ENCODE data around the gene FMNL3.
A peak's percentile ranks its signal among the peaks of the same experiment; 100 is the strongest.

The FMNL3 gene

DNA sequence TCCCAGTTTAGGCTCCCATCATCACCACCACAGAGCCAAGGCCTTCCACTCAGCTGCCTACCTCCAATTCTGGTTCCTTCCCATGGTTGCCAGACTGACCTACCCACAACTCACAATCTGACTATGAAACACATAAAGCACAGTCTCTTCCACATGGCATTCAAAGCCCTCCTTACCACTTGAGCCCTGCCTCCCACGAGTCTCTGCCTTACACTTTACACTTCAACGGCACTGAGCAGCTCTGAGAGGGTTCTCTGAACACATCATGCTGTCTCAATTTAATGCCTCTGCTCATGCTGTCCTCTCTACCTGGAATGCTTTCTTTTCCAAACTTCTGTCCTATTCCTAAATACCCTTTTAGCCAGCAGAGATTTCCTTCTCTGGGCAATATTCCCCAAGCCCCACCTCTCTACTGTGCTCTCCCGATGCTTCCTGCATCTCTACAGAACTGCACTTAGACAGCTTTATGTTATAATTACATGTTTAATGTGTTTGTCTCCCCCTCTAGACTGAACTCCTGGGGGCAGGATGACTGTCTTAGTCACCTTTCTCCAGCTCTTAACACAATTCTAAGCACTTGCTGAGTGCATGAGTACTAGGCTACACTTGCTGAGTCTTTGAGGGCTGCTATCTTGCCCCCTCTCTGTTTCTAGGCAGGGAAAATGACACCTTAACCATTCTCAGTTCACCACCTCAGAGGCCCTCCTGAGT is 23.5 kb downstream of the FMNL3 start:
- Histone ChIP-seq H3K4me3 (ENCODE audit: control insufficient read depth in 1 of 7, extremely low read depth in 1 of 7, insufficient read depth in 4 of 7, low read depth in 2 of 7, low read length in 6 of 7) (no peak overlapping the region), H3K4me1 (ENCODE audit: control extremely low read depth in 1 of 4, control insufficient read depth in 4 of 4, insufficient read depth in 4 of 4, low read length in 3 of 4) (peaks cover 0 to 3% (median 1%) of the 10 kb centered on the region in 4 experiments), H3K9me3 (ENCODE audit: control extremely low read depth in 1 of 5, control insufficient read depth in 4 of 5, insufficient read depth in 2 of 5, low read depth in 1 of 5, low read length in 4 of 5) (no peaks in the 10 kb centered on the region), H3K27me3 (replicated peaks in 2 of 5; ENCODE audit: control insufficient read depth in 4 of 5, insufficient read depth in 5 of 5, low read length in 4 of 5) (no peaks in the 10 kb centered on the region), H3K27ac (ENCODE audit: insufficient read depth in 1 of 2, low read depth in 1 of 2, low read length in 2 of 2, poor library complexity in 1 of 2, severe bottlenecking in 2 of 2) (no peak overlapping the region), H3K36me3 (ENCODE audit: control insufficient read depth in 4 of 4, insufficient read depth in 4 of 4, low read length in 3 of 4) (no peaks in the 10 kb centered on the region)
- 90% methylated on average over 2 of the region's 3 CpGs for WGBS (ENCODE audit: insufficient coverage)
- DNase-seq = no peak
- POLR2A ChIA-PET = no interaction called here
- CTCF ChIA-PET = interaction anchor here (1.1 to 3.1 kb wide), 8 partner anchors 10 to 284 kb away, joined by 3 to 19 read pairs (median 4); no protein-coding TSS in a partner anchor

DNA sequence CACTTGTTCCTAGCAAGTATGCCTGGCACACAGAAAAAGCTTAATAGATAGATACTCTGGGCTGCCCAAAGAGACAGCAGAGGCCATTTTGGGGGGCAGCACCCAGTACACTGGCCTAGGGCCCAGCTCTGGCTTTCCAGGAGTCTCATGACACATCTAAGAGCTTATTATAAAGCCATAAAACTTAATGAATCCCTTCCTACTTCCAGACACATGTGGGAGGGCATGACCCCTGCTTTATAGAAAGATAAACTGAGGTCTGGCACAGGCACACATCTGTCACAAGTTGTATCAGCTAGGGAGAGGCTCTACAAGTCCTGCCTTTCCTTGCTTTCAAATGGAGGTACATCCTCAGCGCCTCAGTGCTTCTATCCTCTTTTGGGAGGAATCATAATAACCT is 27.1 kb downstream of the FMNL3 start:
- CTCF ChIA-PET = interaction anchor here (0.6 to 11.8 kb wide), 8 partner anchors 10 to 62 kb away, joined by 3 to 151 read pairs (median 10); partner anchors contain the start of gene FMNL3

DNA sequence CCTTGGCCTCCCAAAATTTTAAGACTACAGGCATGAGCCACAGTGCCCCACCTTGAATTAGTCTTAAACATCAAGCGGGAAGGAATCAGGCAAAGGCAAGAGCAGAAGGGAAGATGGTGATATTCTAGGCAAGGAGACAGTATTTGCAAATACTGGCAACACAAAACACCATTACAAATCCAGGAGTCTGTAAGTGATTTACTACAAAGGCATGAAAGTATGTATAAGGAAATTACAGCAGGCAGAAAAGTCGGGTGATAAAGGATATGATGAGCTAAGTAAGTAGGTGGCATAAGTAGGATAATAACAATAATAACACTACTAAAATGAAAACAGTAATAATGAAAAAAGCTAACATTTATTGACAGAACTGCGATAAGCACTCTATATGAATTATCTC is 28.5 kb downstream of the FMNL3 start:
- Histone ChIP-seq H3K4me1 (ENCODE audit: control extremely low read depth in 1 of 4, control insufficient read depth in 4 of 4, insufficient read depth in 4 of 4, low read length in 3 of 4) (peaks cover 0 to 19% (median 11%) of the 10 kb centered on the region in 4 experiments), H3K9me3 (ENCODE audit: control extremely low read depth in 1 of 5, control insufficient read depth in 4 of 5, insufficient read depth in 2 of 5, low read depth in 1 of 5, low read length in 4 of 5) (no peaks in the 10 kb centered on the region), H3K27ac (ENCODE audit: insufficient read depth in 1 of 2, low read depth in 1 of 2, low read length in 2 of 2, poor library complexity in 1 of 2, severe bottlenecking in 2 of 2) (no peak overlapping the region), H3K36me3 (ENCODE audit: control insufficient read depth in 4 of 4, insufficient read depth in 4 of 4, low read length in 3 of 4) (no peaks in the 10 kb centered on the region), H3K4me3 (ENCODE audit: control insufficient read depth in 1 of 7, extremely low read depth in 1 of 7, insufficient read depth in 4 of 7, low read depth in 2 of 7, low read length in 6 of 7) (no peak overlapping the region), H3K27me3 (replicated peaks in 2 of 5; ENCODE audit: control insufficient read depth in 4 of 5, insufficient read depth in 5 of 5, low read length in 4 of 5) (no peaks in the 10 kb centered on the region)
- no CpG with 5 or more reads among the region's 3 CpGs for whole genome bisulfite sequencing (ENCODE audit: insufficient coverage)
- CTCF ChIA-PET = interaction anchor here (1.5 to 11.8 kb wide), 6 partner anchors 11 to 41 kb away, joined by 3 to 151 read pairs (median 16); partner anchors contain the start of gene FMNL3
- DNase-seq = no peak
- POLR2A ChIA-PET = no interaction called here

More for the DNA sequence above, 27.1 kb downstream of the FMNL3 start:
- H3K27ac ChIP-seq (ENCODE audit: insufficient read depth in 1 of 2, low read depth in 1 of 2, low read length in 2 of 2, poor library complexity in 1 of 2, severe bottlenecking in 2 of 2) = no peak overlapping the region
- peaks cover 0 to 5% (median 2%) of the 10 kb centered on the region in 4 experiments for H3K4me1 ChIP-seq (ENCODE audit: control extremely low read depth in 1 of 4, control insufficient read depth in 4 of 4, insufficient read depth in 4 of 4, low read length in 3 of 4)
- H3K4me3 ChIP-seq (ENCODE audit: control insufficient read depth in 1 of 7, extremely low read depth in 1 of 7, insufficient read depth in 4 of 7, low read depth in 2 of 7, low read length in 6 of 7) = no peak overlapping the region
- no peaks in the 10 kb centered on the region for H3K27me3 ChIP-seq (replicated peaks in 2 of 5; ENCODE audit: control insufficient read depth in 4 of 5, insufficient read depth in 5 of 5, low read length in 4 of 5)
- H3K36me3 ChIP-seq (ENCODE audit: control insufficient read depth in 4 of 4, insufficient read depth in 4 of 4, low read length in 3 of 4) = no peaks in the 10 kb centered on the region
- 82% methylated on average over 1 of the region's 1 CpG for WGBS (ENCODE audit: insufficient coverage)
- no peak for DNase-seq
- POLR2A ChIA-PET = interaction anchor here (1.2 kb wide), 1 partner anchor 23 kb away, joined by 3 read pairs; no protein-coding TSS in a partner anchor
- no peaks in the 10 kb centered on the region for H3K9me3 ChIP-seq (ENCODE audit: control extremely low read depth in 1 of 5, control insufficient read depth in 4 of 5, insufficient read depth in 2 of 5, low read depth in 1 of 5, low read length in 4 of 5)

DNA sequence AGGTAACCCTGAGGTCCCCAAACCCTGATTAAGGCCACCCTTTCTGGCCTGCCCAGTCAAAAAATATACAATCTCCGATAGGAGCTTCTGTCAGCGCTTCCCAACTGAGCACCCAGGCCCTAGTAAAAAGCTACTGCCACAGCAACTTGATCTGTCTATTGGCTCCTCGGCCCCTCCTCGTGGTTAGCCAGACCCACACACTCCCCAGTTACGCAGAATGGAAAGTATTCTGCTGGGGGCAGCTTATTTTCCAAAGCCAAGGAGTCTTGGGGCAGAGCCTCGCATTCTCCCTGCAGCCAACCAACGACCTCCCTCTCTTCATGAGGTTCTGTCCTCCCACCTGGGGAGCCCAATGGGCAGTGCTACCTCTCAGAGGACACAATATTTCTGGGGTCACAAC is 32.1 kb downstream of the FMNL3 start:
- no peaks in the 10 kb centered on the region for H3K27me3 ChIP-seq (replicated peaks in 2 of 5; ENCODE audit: control insufficient read depth in 4 of 5, insufficient read depth in 5 of 5, low read length in 4 of 5)
- no peak for DNase-seq
- ChIA-PET CTCF (interaction anchor here (1.0 to 11.8 kb wide), 10 partner anchors 7 to 38 kb away, joined by 4 to 151 read pairs (median 34); partner anchors contain the start of gene FMNL3), POLR2A (interaction anchor here (1.2 to 4.6 kb wide), 3 partner anchors 10 to 18 kb away, joined by 3 to 41 read pairs (median 4); no protein-coding TSS in a partner anchor)
- H3K27ac ChIP-seq (ENCODE audit: insufficient read depth in 1 of 2, low read depth in 1 of 2, low read length in 2 of 2, poor library complexity in 1 of 2, severe bottlenecking in 2 of 2) = no peak overlapping the region
- peaks cover 13 to 54% (median 45%) of the 10 kb centered on the region in 4 experiments for H3K4me1 ChIP-seq (ENCODE audit: control extremely low read depth in 1 of 4, control insufficient read depth in 4 of 4, insufficient read depth in 4 of 4, low read length in 3 of 4)
- 93% methylated on average over 6 of the region's 7 CpGs for WGBS (ENCODE audit: insufficient coverage)
- H3K4me3 ChIP-seq (ENCODE audit: control insufficient read depth in 1 of 7, extremely low read depth in 1 of 7, insufficient read depth in 4 of 7, low read depth in 2 of 7, low read length in 6 of 7) = no peak overlapping the region
- no peaks in the 10 kb centered on the region for H3K9me3 ChIP-seq (ENCODE audit: control extremely low read depth in 1 of 5, control insufficient read depth in 4 of 5, insufficient read depth in 2 of 5, low read depth in 1 of 5, low read length in 4 of 5)
- H3K36me3 ChIP-seq (ENCODE audit: control insufficient read depth in 4 of 4, insufficient read depth in 4 of 4, low read length in 3 of 4) = no peaks in the 10 kb centered on the region

DNA sequence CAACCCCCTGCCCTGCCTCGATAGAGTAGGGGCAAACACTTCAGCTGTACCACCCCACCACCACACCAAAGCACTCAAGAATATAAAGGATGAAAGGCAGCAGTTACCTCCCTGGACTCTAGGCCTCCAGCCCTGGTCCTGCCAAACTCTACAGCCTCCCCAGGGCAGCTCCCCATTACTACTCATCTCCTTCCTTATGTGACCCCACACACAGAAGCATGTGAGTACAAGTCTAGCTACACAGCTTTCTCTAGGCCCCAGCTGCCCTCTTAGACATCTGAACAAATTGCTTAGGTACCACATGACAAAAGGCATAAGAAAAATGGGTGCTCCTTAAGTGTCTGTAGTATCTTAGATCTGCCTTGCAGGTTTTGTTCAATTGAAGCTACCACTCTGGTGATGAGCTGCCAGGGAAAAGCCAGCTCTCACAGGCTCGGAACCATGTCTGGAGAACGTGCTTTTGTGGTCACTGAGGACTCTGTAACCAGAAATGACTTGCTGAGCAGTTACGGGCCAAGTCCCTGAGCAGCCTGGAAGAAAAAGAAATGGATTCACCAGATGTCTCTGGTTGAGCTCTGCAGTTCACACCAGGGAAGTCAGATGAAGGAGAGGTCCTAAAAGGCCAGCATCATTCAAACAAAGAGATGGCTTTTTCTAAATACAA is 32.8 kb downstream of the FMNL3 start:
- Histone ChIP-seq H3K36me3 (ENCODE audit: control insufficient read depth in 4 of 4, insufficient read depth in 4 of 4, low read length in 3 of 4) (no peaks in the 10 kb centered on the region), H3K4me3 (ENCODE audit: control insufficient read depth in 1 of 7, extremely low read depth in 1 of 7, insufficient read depth in 4 of 7, low read depth in 2 of 7, low read length in 6 of 7) (no peak overlapping the region), H3K27me3 (replicated peaks in 2 of 5; ENCODE audit: control insufficient read depth in 4 of 5, insufficient read depth in 5 of 5, low read length in 4 of 5) (no peaks in the 10 kb centered on the region), H3K9me3 (ENCODE audit: control extremely low read depth in 1 of 5, control insufficient read depth in 4 of 5, insufficient read depth in 2 of 5, low read depth in 1 of 5, low read length in 4 of 5) (no peaks in the 10 kb centered on the region), H3K4me1 (ENCODE audit: control extremely low read depth in 1 of 4, control insufficient read depth in 4 of 4, insufficient read depth in 4 of 4, low read length in 3 of 4) (peaks cover 15 to 59% (median 50%) of the 10 kb centered on the region in 4 experiments), H3K27ac (ENCODE audit: insufficient read depth in 1 of 2, low read depth in 1 of 2, low read length in 2 of 2, poor library complexity in 1 of 2, severe bottlenecking in 2 of 2) (no peak overlapping the region)
- ChIA-PET CTCF (interaction anchor here (1.0 to 11.8 kb wide), 13 partner anchors 8 to 67 kb away, joined by 3 to 151 read pairs (median 6); partner anchors contain the start of genes FMNL3, PRPF40B and TMBIM6), POLR2A (interaction anchor here (0.6 to 4.6 kb wide), 8 partner anchors 9 to 37 kb away, joined by 3 to 41 read pairs (median 4); no protein-coding TSS in a partner anchor)
- WGBS (ENCODE audit: insufficient coverage) = 16% methylated on average over 3 of the region's 4 CpGs
- DNase-seq = no peak

DNA sequence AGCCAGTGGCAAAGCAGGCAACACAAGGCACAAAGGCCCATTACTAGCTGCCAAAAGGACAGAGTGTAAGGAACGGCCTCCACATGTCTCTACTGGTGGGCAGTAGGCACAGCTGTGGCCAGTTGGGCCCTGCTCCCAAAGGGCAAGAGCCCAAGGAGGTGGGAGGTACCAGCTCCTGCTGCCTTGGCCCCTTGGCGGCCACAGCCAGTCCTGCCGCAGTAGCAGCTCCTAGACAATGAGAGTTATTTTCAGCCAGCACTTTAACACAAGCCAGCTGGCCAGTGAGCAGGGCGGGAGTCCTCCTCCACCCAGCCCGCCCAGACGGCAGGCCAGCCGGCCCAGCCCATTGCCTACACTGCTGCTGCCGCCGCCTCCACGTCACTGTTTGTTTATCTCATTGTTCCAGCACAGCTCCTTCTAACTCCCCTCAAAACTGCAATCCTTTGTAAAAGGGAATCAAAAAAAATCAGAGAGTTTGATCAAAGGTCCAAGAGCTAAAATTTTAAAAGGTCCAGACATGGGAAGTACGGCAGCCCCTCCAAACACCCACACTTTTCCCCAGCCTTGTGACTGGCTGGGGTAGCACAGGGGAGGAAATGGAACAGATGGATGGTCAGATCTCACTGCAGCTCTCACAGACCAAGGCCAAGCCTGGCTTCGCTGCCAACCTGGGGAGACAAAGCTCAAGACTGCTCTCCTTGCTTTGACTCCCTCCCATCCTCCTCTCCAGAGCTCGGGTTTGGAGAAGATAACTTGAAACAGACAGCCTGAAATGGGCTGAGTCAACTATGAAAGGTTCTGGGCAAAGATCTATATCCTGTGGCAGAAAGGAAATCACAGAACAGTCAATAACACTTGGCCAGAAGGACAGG is 33.5 kb downstream of the FMNL3 start:
- WGBS (ENCODE audit: insufficient coverage) = 89% methylated on average over 8 of the region's 13 CpGs
- Histone ChIP-seq H3K27ac (ENCODE audit: insufficient read depth in 1 of 2, low read depth in 1 of 2, low read length in 2 of 2, poor library complexity in 1 of 2, severe bottlenecking in 2 of 2) (peak overlapping the region in 1 of 2 experiments; percentile 51), H3K27me3 (replicated peaks in 2 of 5; ENCODE audit: control insufficient read depth in 4 of 5, insufficient read depth in 5 of 5, low read length in 4 of 5) (no peaks in the 10 kb centered on the region), H3K9me3 (ENCODE audit: control extremely low read depth in 1 of 5, control insufficient read depth in 4 of 5, insufficient read depth in 2 of 5, low read depth in 1 of 5, low read length in 4 of 5) (no peaks in the 10 kb centered on the region), H3K4me3 (ENCODE audit: control insufficient read depth in 1 of 7, extremely low read depth in 1 of 7, insufficient read depth in 4 of 7, low read depth in 2 of 7, low read length in 6 of 7) (no peak overlapping the region), H3K4me1 (ENCODE audit: control extremely low read depth in 1 of 4, control insufficient read depth in 4 of 4, insufficient read depth in 4 of 4, low read length in 3 of 4) (peaks cover 15 to 59% (median 50%) of the 10 kb centered on the region in 4 experiments), H3K36me3 (ENCODE audit: control insufficient read depth in 4 of 4, insufficient read depth in 4 of 4, low read length in 3 of 4) (no peaks in the 10 kb centered on the region)
- ChIA-PET POLR2A (interaction anchor here (0.6 to 4.6 kb wide), 7 partner anchors 9 to 36 kb away, joined by 3 to 41 read pairs (median 4); no protein-coding TSS in a partner anchor), CTCF (interaction anchor here (1.0 to 11.8 kb wide), 15 partner anchors 9 to 67 kb away, joined by 3 to 151 read pairs (median 6); partner anchors contain the start of genes FMNL3, PRPF40B and TMBIM6)
- DNase-seq = peak in 2 of 3 donors; percentile 24 to 54

All from common myeloid progenitor, CD34-positive (primary cell).